Activated CD4-positive, alpha-beta T cell treated with anti-CD3 and anti-CD28 coated beads, Interleukin-2, Interleukin-4, amounts not matched to agents 100 ng/mL and 50 ng/mL, durations not matched to agents 16 hours and 8 hours (primary cell): ENCODE results near the gene SNIP1.
"Not testable (repeated sequence)": the region's sequence is repeated elsewhere in the genome, so short reads cannot be mapped to it uniquely, and the experiment has no call there.

ENCODE experiments used
- DNase-seq: peaks from one replicate; pipeline ENCODE4 v3.0.0-alpha.2; 2020; ENCODE audit warnings: low spot score

Gene SNIP1

GRCh38 chr1:37559080-37559479 is 5.0 kb upstream of the SNIP1 start:
- no peak for DNase-seq

DNA sequence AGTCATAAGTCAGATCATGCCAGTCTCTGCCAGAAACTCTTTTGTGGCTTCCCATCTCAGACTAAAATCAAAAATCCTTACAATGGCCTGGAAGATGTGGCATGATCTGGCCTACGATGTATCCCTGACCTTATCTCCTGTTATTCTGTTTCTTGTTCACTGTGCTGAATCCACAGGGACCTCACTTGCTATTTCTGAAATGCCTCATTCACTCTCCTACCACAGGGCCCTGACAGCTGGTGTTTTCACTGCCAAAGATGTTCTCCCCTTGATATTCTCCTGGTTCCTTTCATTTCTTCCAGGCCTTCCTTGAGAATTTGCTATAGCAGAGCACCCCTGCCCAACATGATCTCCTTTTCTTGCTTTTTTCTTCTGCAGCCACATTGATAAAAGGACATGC is 4.3 kb upstream of the SNIP1 start:
- DNase-seq, result no peak

DNA sequence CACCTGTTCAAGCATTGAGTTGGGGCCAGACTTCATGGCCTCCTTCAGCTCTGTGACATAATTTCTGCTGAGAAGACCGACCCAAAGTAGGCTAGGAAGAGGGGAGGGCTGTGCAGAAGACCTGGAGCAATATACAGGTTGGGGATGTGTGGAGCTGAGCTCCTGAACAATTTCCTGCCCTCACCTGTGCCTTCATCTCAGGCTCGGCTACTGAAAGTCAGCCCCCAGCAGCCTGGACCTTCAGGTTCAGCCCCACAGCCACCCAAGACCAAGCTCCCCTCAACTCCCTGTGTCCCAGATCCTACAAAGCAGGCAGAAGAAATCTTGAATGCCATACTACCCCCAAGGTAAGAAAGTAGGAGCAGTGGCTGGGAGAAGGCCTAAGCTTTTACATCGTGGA is 3.3 kb upstream of the SNIP1 start:
- DNase-seq, result no peak

DNA sequence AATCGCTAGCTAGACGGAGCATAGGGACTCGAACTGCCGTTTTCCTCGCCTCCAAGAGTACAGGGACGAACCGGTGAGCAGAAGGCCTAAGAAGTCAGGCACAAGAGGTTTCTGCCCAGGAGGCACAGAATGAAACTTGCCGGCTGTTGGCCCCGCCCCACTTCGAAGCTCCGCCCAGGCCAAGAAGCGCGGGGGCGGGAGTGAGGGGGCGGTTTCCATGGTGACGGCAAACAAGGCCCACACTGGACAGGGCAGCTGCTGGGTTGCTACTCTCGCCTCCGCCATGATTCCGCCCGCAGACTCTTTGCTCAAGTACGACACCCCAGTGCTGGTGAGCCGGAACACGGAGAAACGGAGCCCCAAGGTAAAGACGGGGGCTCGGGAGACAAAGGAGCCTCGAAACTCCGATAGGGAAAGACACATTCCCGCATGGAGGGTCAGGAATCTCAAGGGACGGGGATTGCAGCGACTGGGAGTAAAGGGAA is 2.7 kb upstream of the SNIP1 start, which contains the start of gene DNALI1:
Gene DNALI1 (plus strand): TSS at position 229 of the 485 bp plus-strand sequence. CDS start 55 bp downstream, at position 284.
- peak; percentile 33 for DNase-seq

DNA sequence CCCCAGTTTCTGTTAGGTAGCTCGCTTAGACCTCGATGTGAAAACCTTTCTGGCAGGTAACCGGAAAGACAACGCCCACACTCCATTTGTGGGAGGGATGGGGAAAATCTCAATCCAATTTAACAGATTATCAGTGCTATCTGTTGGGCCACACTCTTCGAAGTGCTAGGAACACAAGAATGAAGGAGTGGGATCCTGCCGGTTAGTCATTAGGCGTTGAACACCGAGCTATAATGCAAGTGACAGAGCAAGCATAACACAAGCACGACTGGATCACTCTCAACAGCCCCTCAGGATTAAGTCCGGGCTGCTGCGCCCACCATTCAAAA is 531 bp downstream of the SNIP1 start:
- no peak for DNase-seq

- no peak for DNase-seq
Measured at GRCh38 chr1:37549341-37549740, 4.8 kb downstream of the SNIP1 start.

- no peak for DNase-seq
Measured at GRCh38 chr1:37545019-37545418, 9.1 kb downstream of the SNIP1 start.

DNA sequence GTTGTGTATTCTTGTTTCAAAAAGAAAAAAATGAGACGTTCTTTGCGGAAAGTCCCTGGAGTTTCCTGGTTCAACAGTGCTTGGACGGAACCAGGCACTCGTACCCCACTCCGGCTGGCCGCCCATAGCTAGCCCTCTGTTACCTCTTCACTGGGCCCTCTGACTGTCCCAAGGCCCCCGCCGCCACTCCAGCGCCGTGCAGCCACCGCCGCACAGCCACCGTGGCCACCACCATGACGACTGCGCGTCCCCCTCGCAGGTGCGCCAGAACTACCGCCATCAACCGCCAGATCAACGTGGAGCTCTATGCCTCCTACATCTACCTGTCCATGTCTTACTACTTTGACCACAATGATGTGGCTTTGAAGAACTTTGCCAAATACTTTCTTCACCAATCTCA is 9.6 kb downstream of the SNIP1 start:
- DNase-seq, result no peak

- DNase-seq, result no peak
Measured at GRCh38 chr1:37540036-37540785, 13.9 kb downstream of the SNIP1 start.

GRCh38 chr1:37539154-37539553 is 14.9 kb downstream of the SNIP1 start:
- DNase-seq, result not testable (repeated sequence)

DNA sequence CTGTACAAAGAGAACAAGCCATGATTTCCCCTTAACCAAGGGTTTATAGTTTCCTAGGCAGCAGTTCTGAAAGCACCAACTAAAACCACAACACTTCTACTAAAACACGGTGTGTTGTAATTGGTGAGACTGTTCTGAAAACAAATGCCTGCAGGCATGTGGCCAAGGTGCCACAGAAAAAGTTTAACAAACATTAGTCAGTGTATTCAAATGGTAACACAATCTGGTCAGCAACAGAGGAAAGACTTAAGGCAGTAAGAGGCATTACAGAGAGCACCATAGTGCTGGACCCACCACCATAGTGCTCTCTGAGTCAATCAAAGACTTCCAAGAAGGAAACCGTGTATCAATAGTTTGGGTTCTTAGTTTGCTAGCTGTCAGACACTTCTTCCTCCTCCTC is 16.7 kb downstream of the SNIP1 start:
- no peak for DNase-seq

- no peak for DNase-seq
Measured at GRCh38 chr1:37533317-37534093, 20.6 kb downstream of the SNIP1 start.

DNA sequence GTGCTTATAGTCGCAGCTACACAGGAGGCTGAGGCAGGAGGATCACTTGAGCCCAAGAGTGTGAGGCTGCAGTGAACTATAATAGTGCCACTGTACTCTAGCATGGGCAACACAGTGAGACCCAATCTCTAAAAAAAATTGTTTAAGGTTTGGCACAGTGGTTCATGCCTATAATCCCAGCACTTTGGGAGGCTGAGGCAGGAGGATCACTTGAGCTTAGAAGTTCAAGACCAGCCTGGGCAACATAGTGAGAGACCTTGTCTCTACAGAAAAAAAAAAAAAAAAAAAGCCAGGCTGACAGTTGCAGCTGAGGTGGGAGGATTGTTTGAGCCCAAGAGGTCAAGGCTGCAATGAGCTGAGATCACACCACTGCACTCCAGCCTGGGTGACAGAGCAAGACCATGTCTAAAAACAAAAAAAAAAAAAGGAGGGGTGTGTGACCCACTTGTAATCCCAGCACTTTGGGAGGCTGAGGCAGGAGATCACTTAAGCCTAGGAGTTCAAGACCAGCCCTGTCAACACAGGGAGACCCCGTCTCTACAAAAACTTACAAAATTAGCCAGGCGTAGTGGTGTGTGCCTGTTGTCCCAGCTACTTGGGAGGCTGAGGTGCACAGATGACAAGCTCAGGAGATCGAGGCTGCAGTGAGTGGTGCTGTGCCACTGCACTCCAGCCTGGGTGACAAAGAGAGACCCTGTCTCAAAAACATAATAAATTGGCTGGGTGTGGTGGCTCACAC is 21.5 kb downstream of the SNIP1 start:
- DNase-seq, result not testable (repeated sequence)

DNA sequence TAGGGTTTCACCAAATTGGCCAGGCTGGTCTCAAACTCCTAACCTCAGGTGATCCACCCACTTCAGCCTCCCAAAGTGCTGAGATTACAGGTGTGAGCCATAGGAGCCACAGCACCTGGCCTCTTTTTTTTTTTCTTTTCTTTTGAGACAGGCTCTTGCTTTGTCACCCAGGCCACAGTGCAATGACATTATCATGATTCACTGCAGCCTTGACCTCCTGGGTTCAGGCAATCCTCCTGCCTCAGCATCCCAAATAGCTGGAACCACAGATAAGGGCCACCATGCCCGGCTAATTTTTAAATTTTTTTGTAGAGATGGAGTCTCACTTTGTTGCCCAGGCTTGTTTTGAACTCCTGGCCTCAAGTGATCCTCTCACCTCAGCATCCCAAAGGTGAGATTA is 24.2 kb downstream of the SNIP1 start:
- DNase-seq, result not testable (repeated sequence)

- DNase-seq, result no peak
Measured at GRCh38 chr1:37519613-37520012, 34.5 kb downstream of the SNIP1 start.

GRCh38 chr1:37518929-37519328 is 35.2 kb downstream of the SNIP1 start:
- peak; percentile 49 for DNase-seq

GRCh38 chr1:37518241-37518640 is 35.9 kb downstream of the SNIP1 start:
- not testable (repeated sequence) for DNase-seq

- DNase-seq, result no peak
Measured at GRCh38 chr1:37517569-37517968, 36.5 kb downstream of the SNIP1 start.

DNA sequence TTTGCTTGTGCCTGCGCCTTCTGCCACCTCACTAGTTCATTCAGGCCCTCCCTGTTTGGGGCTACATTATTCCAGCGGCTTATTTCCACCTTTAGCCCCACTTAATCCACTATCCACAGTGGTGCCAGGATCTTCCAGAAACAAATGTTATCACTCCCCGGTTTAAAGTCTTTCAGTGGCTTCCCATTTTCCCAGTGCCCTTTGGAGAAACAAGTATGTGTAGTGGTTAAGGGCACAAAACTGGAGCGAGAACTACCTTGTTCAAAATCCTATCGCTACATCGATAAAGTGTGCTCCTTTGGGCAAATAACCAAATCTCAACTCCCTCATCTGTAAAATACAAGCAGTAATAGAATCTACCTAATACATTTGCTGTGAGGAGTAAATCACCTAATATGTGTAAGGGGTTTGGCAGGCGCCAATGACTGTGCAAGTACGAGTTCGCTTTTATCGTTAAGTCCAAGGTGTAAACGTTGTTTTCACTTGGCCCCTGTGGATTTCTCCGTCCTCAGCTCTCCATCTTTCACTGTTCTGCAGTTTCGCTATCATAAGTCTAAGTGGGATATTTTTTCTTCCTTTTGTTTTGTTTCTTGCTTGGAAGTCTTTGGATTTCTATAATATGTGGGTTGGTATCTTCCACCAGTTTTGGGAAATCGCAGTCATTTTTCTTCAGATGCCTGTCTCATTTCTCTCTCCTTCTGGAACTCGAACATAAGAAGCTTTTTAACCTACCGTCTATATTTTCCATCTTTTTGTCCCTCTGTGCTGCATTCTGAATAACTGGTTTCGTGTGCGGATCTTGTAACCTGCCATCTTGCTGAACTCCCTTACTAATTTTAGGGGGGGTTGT is 38.7 kb downstream of the SNIP1 start:
- DNase-seq, result no peak

GRCh38 chr1:37514350-37515184 is 39.5 kb downstream of the SNIP1 start, which contains the start of gene MEAF6:
TSS of gene MEAF6 (minus strand) at chr1:37514766. CDS start at chr1:37514746, 20 bp downstream.
- peak; percentile 84 for DNase-seq
